GM13976 (cell line): ENCODE measurements around the gene NAT8.
"Not testable (repeated sequence)": the region's sequence is repeated elsewhere in the genome, so short reads cannot be mapped to it uniquely, and the experiment has no call there.

Source experiments
- DNase-seq: peaks from one replicate; pipeline ENCODE4 v3.0.0; 2012; ENCODE audit warnings: low spot score
- CTCF ChIP-seq: IDR thresholded peaks from 2 replicates; pipeline ENCODE4 v1.5.1; 2012; ENCODE audit warnings: borderline replicate concordance, mild to moderate bottlenecking; ENCODE audit not compliant: insufficient read depth; ENCODE audit errors: extremely low read depth, missing control alignments, control extremely low read depth
- in situ Hi-C: fragments of 300-500 bp; cut with MboI; formaldehyde crosslinking; loops from one replicate; pipeline ENCODE4 v1.12.0; 2022; ENCODE audit warnings: low sequenced_read_pairs, mixed read lengths, inconsistent platforms; ENCODE audit not compliant: unreplicated experiment

Gene NAT8

GRCh38 chr2:73642338-73643018 is at the start of gene NAT8:
NAT8 (minus strand) TSS chr2:73642422; CDS start chr2:73641628, 794 bp downstream.
- in situ Hi-C loops: no loop called here
- DNase-seq: no peak
- no peak for TF ChIP-seq CTCF

GRCh38 chr2:73690372-73691088 is 48.3 kb upstream of the NAT8 start:
- peak; percentile 54 for TF ChIP-seq CTCF
- DNase-seq, in situ Hi-C loops: not testable (repeated sequence)

- in situ Hi-C loops: not testable (repeated sequence)
These were observed 46.3 kb upstream of the NAT8 start for GRCh38 chr2:73688494-73688893.

GRCh38 chr2:73685764-73686438 is 43.7 kb upstream of the NAT8 start:
- TF ChIP-seq CTCF: no peak
- in situ Hi-C loops: no loop called here
- no peak for DNase-seq

More at GRCh38 chr2:73688494-73688893, 46.3 kb upstream of the NAT8 start:
- DNase-seq: not testable (repeated sequence)

- DNase-seq, in situ Hi-C loops: not testable (repeated sequence)
These were observed 42.7 kb upstream of the NAT8 start for GRCh38 chr2:73684905-73685304.

GRCh38 chr2:73684325-73684724 is 42.1 kb upstream of the NAT8 start:
- in situ Hi-C loops, DNase-seq: not testable (repeated sequence)

- in situ Hi-C loops, DNase-seq: not testable (repeated sequence)
- TF ChIP-seq CTCF: peak; percentile 46
These were observed 37.8 kb upstream of the NAT8 start for GRCh38 chr2:73679951-73680571.

- in situ Hi-C loops, DNase-seq: not testable (repeated sequence)
These were observed 37.0 kb upstream of the NAT8 start for GRCh38 chr2:73679237-73679636.

GRCh38 chr2:73678008-73678407 is 35.8 kb upstream of the NAT8 start:
- DNase-seq, in situ Hi-C loops: not testable (repeated sequence)

- in situ Hi-C loops, DNase-seq: not testable (repeated sequence)
These were observed 34.0 kb upstream of the NAT8 start for GRCh38 chr2:73676211-73676610.

GRCh38 chr2:73674696-73675157 is 32.5 kb upstream of the NAT8 start:
- in situ Hi-C loops: not testable (repeated sequence)

GRCh38 chr2:73669976-73670375 is 27.8 kb upstream of the NAT8 start:
- DNase-seq, in situ Hi-C loops: not testable (repeated sequence)

More at GRCh38 chr2:73674696-73675157, 32.5 kb upstream of the NAT8 start:
- DNase-seq: peak; percentile 23
